Neural progenitor cell (in vitro differentiated cells): ENCODE measurements around the gene PRDX5.

Source experiments
- CTCF ChIP-seq: fragments of 200-600 bp; sonication (generic); IDR thresholded peaks from 2 replicates; pipeline ENCODE4 v1.5.1; 2017; ENCODE audit warnings: antibody characterized with exemption, mild to moderate bottlenecking
- EZH2 ChIP-seq: fragments of 200-600 bp; sonication (generic); IDR thresholded peaks from 2 replicates; pipeline ENCODE4 v1.6.1; 2017; ENCODE audit warnings: antibody characterized with exemption, mild to moderate bottlenecking, moderate library complexity

DNA sequence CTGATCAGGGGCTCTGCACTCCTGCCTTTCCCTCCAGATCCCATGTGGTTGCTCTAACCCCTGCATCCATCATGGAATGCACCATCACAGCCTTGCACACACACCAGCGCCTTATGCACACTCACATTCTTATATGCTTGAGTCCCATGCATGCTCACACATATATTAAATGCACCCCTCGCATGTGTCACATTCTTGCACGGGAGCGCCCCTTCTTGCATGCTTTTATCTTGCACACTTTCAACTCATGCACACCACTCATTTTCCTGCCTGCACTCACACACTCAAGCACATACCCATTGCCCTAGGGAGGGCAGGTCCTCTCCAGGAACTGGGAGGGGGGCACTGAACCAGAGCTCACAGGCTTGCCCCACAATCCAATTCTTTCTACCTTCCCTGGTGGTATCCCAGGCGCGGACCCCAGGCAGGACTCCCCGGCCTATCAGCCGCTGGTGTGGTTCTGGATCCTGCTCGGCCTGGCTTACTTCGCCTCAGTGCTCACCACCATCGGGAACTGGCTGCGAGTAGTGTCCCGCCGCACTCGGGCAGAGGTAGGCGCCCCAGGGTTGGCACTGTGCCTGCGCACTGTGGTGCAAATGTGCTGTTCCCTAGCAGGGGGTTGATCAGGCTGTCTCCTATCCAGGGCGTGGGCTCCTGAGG lies 20.1 kb upstream of the PRDX5 start:
- TF ChIP-seq CTCF (no peak), EZH2 (no peak)
